Ramos (cell line): Measurements from ENCODE around the gene AGTPBP1.
"Not testable (repeated sequence)": the region's sequence is repeated elsewhere in the genome, so short reads cannot be mapped to it uniquely, and the experiment has no call there.

Experiments
- in situ Hi-C: fragments of 300-500 bp; cut with MboI; formaldehyde crosslinking; loops from one replicate; pipeline ENCODE4 v1.14.3; 2022; ENCODE audit warnings: low sequenced_read_pairs; ENCODE audit not compliant: unreplicated experiment

The AGTPBP1 gene

GRCh38 chr9:85645909-85646627 lies 95.7 kb downstream of the AGTPBP1 start:
- in situ Hi-C loops, result no loop called here

- in situ Hi-C loops, result no loop called here
Measured at GRCh38 chr9:85640425-85640824, 101.3 kb downstream of the AGTPBP1 start.

GRCh38 chr9:85639675-85640186 lies 102.0 kb downstream of the AGTPBP1 start:
- in situ Hi-C loops, result no loop called here

- in situ Hi-C loops, result no loop called here
Measured at GRCh38 chr9:85631809-85632208, 109.9 kb downstream of the AGTPBP1 start.

GRCh38 chr9:85630676-85631075 lies 111.1 kb downstream of the AGTPBP1 start:
- in situ Hi-C loops, result no loop called here

- in situ Hi-C loops, result no loop called here
Measured at GRCh38 chr9:85617141-85617670, 124.5 kb downstream of the AGTPBP1 start.

GRCh38 chr9:85615792-85616191 lies 126.0 kb downstream of the AGTPBP1 start:
- in situ Hi-C loops, result no loop called here

GRCh38 chr9:85610074-85610860 lies 131.5 kb downstream of the AGTPBP1 start:
- in situ Hi-C loops, result no loop called here

GRCh38 chr9:85605905-85606304 lies 135.8 kb downstream of the AGTPBP1 start:
- in situ Hi-C loops, result no loop called here

- in situ Hi-C loops, result no loop called here
Measured at GRCh38 chr9:85603936-85604335, 137.8 kb downstream of the AGTPBP1 start.

GRCh38 chr9:85602742-85603141 lies 139.0 kb downstream of the AGTPBP1 start:
- in situ Hi-C loops, result no loop called here

- in situ Hi-C loops, result no loop called here
Measured at GRCh38 chr9:85600675-85601263, 141.0 kb downstream of the AGTPBP1 start.

GRCh38 chr9:85599540-85600105 lies 142.1 kb downstream of the AGTPBP1 start:
- in situ Hi-C loops, result no loop called here

GRCh38 chr9:85594316-85594715 lies 147.4 kb downstream of the AGTPBP1 start:
- in situ Hi-C loops, result no loop called here

GRCh38 chr9:85586684-85587083 lies 155.1 kb downstream of the AGTPBP1 start:
- in situ Hi-C loops, result no loop called here

GRCh38 chr9:85577353-85577952 lies 164.3 kb downstream of the AGTPBP1 start:
- in situ Hi-C loops, result no loop called here

GRCh38 chr9:85575868-85576267 lies 165.9 kb downstream of the AGTPBP1 start:
- in situ Hi-C loops, result no loop called here

- in situ Hi-C loops, result not testable (repeated sequence)
Measured at GRCh38 chr9:85573546-85573945, 168.2 kb downstream of the AGTPBP1 start.

GRCh38 chr9:85572917-85573316 lies 168.8 kb downstream of the AGTPBP1 start:
- in situ Hi-C loops, result not testable (repeated sequence)

GRCh38 chr9:85569988-85570387 lies 171.8 kb downstream of the AGTPBP1 start:
- in situ Hi-C loops, result no loop called here
